ENCODE results near the gene PPIG. TPM values are rescaled to one million over a fixed set of nuclear protein-coding genes. Genes with fewer than 3 reads are reported as not detected.
"Not testable (repeated sequence)": the region's sequence is repeated elsewhere in the genome, so short reads cannot be mapped to it uniquely, and the experiment has no call there.

PPIG gene
- total RNA-seq, 4 donors from 2014 or later: 38.5 to 54.0 (median 46.3) TPM

DNA sequence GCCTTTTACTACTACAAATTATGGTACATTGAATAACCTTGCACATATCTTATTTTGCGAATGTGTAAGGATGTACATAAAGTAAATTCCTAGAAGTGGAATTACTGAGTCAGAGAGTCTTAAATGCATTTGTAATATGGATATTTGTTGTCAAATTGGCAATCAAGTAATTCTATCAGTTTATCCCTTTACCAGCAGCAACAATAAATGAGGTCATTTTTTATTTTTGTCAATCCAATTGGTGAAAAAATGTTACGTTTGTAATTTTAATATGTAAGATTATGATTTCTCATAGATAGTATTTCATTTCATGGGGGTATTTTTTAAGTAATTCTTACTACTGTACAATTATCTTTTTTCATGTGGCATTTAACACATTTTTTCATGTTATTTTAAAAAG is 14.8 kb downstream of the PPIG start:
- Histone ChIP-seq H3K4me3 (replicated peaks in 1 of 3) (no peak overlapping the region), H3K27me3 (no peaks in the 10 kb centered on the region), H3K4me1 (no peaks in the 10 kb centered on the region), H3K36me3 (no peaks in the 10 kb centered on the region), H3K27ac (no peak overlapping the region), H3K9me3 (no peaks in the 10 kb centered on the region)
- intact Hi-C loops (cut with DNase I): no loop called here
- 95 to 97% methylated on average over 2 of the region's 2 CpGs for WGBS, 2 donors
- no peak for DNase-seq
- TF ChIP-seq, protein P1, sequence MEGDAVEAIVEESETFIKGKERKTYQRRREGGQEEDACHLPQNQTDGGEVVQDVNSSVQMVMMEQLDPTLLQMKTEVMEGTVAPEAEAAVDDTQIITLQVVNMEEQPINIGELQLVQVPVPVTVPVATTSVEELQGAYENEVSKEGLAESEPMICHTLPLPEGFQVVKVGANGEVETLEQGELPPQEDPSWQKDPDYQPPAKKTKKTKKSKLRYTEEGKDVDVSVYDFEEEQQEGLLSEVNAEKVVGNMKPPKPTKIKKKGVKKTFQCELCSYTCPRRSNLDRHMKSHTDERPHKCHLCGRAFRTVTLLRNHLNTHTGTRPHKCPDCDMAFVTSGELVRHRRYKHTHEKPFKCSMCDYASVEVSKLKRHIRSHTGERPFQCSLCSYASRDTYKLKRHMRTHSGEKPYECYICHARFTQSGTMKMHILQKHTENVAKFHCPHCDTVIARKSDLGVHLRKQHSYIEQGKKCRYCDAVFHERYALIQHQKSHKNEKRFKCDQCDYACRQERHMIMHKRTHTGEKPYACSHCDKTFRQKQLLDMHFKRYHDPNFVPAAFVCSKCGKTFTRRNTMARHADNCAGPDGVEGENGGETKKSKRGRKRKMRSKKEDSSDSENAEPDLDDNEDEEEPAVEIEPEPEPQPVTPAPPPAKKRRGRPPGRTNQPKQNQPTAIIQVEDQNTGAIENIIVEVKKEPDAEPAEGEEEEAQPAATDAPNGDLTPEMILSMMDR (IDR thresholded peaks at IDR 0.05): no peak
- no peak for TF ChIP-seq POLR2A (IDR thresholded peaks at IDR 0.05)

DNA sequence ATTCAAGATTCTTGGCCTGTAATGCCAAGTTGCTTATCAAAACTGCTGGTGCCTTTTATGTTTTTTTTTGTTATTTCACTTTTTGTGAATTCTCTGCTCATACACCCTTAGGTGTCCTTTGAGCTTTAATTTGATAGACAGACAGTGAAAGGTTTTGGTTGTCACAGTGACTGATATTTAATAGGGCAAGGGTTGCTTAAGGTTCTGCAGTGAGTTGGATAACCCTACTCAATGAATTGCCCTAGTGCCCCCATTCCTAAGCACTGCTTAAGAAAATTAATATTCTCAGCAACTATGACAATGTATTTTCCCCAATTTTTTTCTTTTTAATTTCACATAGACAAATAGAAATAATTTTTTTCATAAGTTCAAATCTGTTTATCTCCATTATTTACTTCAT is 15.4 kb downstream of the PPIG start:
- H3K27me3 ChIP-seq: no peaks in the 10 kb centered on the region
- H3K4me1 ChIP-seq: no peaks in the 10 kb centered on the region
- no peak for DNase-seq
- intact Hi-C loops (cut with DNase I): no loop called here
- H3K9me3 ChIP-seq: no peaks in the 10 kb centered on the region
- TF ChIP-seq, protein P1 (IDR thresholded peaks at IDR 0.05): no peak
- no peak for TF ChIP-seq POLR2A (IDR thresholded peaks at IDR 0.05)
- peaks cover 0 to 3% of the 10 kb centered on the region in 2 donors for H3K36me3 ChIP-seq
- no peak overlapping the region for H3K27ac ChIP-seq
- H3K4me3 ChIP-seq (replicated peaks in 1 of 3): no peak overlapping the region

DNA sequence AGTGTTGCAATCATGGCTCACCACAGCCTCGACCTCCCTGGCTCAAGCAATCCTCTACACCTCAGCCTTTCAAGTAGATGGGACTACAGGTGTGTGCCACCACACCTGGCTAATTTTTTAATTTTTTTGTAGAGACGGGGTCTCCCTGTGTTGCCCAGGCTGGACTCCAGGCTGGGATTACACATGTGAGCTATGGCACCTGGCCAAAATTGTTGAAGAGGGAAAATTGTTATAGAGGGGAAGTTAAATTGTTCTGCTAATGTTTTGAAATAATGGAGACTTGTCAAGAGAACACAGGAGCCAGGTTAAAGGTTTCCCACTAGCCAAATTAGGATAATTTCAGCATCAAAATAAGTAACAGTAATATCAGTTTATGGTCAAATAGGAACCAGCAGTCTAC is 25.1 kb downstream of the PPIG start:
- no peak overlapping the region for H3K4me3 ChIP-seq (replicated peaks in 1 of 3)
- WGBS, 2 donors: 86 to 89% methylated on average over 2 of the region's 2 CpGs
- H3K36me3 ChIP-seq: peaks cover 43 to 48% of the 10 kb centered on the region in 2 donors
- no peaks in the 10 kb centered on the region for H3K9me3 ChIP-seq
- no peak for DNase-seq
- H3K4me1 ChIP-seq: no peaks in the 10 kb centered on the region
- no peaks in the 10 kb centered on the region for H3K27me3 ChIP-seq
- intact Hi-C loops (cut with DNase I): no loop called here
- TF ChIP-seq, protein P1 (IDR thresholded peaks at IDR 0.05): no peak
- no peak for TF ChIP-seq POLR2A (IDR thresholded peaks at IDR 0.05)
- no peak overlapping the region for H3K27ac ChIP-seq

DNA sequence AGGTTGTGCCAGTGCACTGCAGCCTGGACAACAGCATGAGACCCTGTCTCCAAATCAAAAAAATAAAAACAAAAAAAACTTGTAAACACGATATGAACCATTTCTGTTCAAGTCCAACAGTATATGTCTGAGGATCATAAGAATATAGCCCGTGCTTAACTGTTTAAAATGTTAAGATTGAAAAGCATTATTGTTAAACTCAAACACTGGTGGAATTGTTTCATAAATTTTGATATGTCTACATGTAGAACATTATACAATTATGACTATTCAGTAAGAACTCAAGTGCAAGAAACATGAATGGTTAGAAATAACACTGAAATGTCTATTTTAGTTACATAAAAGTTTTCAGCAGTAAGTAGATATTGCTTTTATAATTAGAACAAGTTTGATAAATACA is 29.7 kb downstream of the PPIG start:
- no peaks in the 10 kb centered on the region for H3K9me3 ChIP-seq
- intact Hi-C loops (cut with DNase I): no loop called here
- H3K4me1 ChIP-seq: no peaks in the 10 kb centered on the region
- no peak for TF ChIP-seq POLR2A (IDR thresholded peaks at IDR 0.05)
- no peaks in the 10 kb centered on the region for H3K27me3 ChIP-seq
- no peak for DNase-seq
- 84 to 98% methylated on average over 2 of the region's 2 CpGs for WGBS, 2 donors
- peaks cover 37 to 54% of the 10 kb centered on the region in 2 donors for H3K36me3 ChIP-seq
- no peak overlapping the region for H3K4me3 ChIP-seq (replicated peaks in 1 of 3)
- no peak overlapping the region for H3K27ac ChIP-seq

DNA sequence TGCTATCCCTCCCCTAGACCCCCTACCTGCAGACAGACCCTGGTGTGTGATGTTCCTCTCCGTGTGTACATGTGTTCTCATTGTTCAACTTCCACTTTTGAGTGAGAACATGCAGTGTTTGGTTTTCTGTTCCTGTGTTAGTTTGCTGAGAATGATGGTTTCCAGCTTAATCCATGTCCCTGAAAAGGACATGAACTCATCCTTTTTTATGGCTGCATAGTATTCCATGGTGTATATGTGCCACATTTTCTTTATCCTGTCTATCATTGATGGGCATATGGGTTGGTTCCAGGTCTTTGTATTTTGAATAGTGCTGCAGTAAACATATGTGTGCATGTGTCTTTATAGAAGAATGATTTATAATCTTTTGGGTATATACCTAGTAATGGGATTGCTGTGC is 31.8 kb downstream of the PPIG start:
- 95 to 97% methylated on average over 1 of the region's 1 CpG for WGBS, 2 donors
- intact Hi-C loops (cut with DNase I); H3K27me3 ChIP-seq; H3K27ac ChIP-seq; H3K9me3 ChIP-seq; H3K4me3 ChIP-seq (replicated peaks in 1 of 3); DNase-seq; H3K4me1 ChIP-seq: not testable (repeated sequence)
- H3K36me3 ChIP-seq: peaks cover 25 to 35% of the 10 kb centered on the region in 2 donors

DNA sequence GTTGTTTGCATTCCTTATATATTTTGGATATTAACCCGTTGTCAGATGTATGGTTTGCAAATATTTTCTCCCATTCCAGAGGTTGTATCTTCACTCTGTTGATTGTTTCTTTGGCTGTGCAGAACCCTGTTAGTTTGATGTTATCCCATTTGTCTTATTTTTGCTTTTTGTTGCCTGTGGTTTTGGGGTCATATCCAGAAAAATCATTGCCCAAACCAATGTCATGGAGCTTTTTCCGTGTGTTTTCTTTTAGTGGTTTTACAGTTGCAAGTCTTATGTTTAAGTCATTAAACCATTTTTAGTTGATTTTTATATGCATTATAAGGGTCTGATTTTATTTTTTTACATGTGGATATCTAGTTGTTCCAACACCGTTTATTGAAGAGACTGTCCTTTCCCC is 35.8 kb downstream of the PPIG start:
- no peaks in the 10 kb centered on the region for H3K4me1 ChIP-seq
- no peak for DNase-seq
- 55 to 61% methylated on average over 3 of the region's 3 CpGs for WGBS, 2 donors
- no peak overlapping the region for H3K27ac ChIP-seq
- no peaks in the 10 kb centered on the region for H3K9me3 ChIP-seq
- intact Hi-C loops (cut with DNase I): no loop called here
- TF ChIP-seq, protein P1 (IDR thresholded peaks at IDR 0.05): no peak
- no peak for TF ChIP-seq POLR2A (IDR thresholded peaks at IDR 0.05)
- no peaks in the 10 kb centered on the region for H3K27me3 ChIP-seq
- peaks cover 13 to 15% of the 10 kb centered on the region in 2 donors for H3K36me3 ChIP-seq
- no peak overlapping the region for H3K4me3 ChIP-seq (replicated peaks in 1 of 3)
